SH-SY5Y (cell line): Measurements from ENCODE around the gene MKNK2.

ENCODE experiments used
- GATA2 ChIP-seq: IDR thresholded peaks from 2 replicates; pipeline ENCODE4 v1.6.1; 2011; ENCODE audit warnings: mild to moderate bottlenecking, low read depth, low read length
- GATA3 ChIP-seq: IDR thresholded peaks from 2 replicates; pipeline ENCODE4 v1.6.1; 2011; ENCODE audit warnings: low read depth, mild to moderate bottlenecking, low read length, moderate library complexity

The MKNK2 gene

DNA sequence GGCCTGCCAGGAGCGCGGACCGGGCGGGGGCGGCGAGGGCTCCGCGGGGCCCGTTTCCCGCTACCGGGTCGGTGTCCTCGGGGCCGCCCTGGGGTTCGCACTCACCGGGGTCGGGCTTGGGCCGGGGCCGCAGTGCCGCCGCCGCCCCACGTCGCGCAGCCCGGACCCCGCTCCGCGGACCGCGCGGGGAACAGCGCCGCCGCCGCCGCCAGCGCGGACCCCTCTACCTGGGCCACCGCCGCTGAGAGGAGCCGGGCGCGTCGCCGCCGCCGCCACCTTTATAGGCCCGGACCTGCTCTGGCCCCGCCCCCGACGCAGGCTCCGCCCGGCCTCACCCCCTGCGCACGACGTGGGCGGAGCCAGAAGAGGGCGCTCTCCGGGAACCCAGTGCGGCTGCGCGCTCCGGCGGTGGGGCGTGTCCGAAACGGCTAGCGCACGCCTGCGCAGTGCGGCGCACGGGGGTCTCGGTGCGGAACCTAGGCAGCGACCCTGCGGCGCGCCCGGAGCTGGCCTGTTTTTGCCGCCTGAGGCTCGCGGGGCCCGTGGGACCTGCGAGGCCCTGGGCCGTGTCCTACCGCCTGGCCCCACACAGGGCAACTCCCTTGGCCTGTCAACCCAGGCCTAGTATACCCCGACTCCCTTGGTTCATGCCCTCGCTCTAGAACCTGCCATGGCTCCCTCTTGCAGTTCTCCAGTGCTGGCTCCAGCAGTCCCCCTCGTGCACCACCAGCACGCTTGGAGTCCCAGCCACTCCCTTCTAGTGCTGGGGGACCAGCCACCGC, at the start of gene MKNK2:
Gene MKNK2 (minus strand): TSS at position 254 of the 782 bp plus-strand sequence. CDS start 393 bp downstream, outside the sequence.
- no peak for TF ChIP-seq GATA3
- no peak for TF ChIP-seq GATA2

DNA sequence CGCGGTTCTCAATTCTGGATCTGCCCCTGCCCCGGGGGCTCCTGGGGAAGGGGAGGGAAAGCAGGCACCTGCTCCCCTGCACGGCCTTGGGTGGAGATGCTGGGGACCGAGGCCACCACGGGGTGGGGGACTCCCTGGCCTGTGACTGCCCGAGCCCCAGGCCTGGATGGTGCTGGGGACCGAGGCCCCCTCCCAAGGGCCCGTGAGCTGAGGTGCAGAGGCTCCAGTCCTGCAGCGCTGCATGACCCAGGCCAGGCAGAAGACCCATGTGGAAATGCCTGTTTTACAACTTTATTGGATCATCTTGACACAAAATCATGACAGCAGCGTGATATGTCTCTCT, 49.6 kb upstream of the MKNK2 start:
- TF ChIP-seq GATA2 (no peak), GATA3 (no peak)

DNA sequence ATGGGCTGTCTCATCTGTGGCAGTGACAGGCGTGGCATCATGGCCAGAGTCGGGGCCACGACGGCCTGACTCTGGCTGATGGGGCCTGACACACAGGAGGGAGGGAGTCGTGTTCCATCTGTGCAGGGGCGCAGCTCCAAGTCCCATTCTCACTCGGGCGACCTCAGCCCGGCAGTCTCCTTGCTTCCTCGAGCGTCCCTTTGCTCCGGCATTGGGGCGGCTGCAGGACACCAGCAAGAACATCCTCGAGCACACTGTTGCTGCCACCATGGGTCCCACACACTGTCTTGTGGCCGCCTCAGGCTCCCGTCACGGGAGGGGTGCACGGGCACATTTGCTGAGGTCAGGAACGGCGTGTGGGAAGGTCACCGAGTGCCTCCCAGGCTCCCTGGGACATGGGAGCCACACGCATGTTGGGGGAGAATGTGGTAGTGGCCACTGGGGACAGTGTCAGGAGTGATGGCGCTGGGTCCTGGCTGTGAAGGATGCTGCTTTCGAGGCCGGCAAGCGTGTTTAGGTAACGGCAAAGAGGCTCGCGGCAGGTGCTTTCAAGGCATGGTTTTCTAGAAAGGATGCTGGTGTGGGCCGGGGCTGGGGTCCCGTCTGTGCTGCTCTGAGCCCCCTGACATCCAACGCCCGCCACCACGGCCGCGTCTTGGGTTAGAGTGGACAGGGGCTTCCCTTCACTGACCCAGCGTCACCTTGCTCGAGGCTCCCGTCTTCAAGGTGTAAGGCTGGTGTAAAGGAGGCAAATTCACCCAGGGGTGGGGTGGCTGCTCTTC, 49.1 kb upstream of the MKNK2 start:
- no peak for TF ChIP-seq GATA2

DNA sequence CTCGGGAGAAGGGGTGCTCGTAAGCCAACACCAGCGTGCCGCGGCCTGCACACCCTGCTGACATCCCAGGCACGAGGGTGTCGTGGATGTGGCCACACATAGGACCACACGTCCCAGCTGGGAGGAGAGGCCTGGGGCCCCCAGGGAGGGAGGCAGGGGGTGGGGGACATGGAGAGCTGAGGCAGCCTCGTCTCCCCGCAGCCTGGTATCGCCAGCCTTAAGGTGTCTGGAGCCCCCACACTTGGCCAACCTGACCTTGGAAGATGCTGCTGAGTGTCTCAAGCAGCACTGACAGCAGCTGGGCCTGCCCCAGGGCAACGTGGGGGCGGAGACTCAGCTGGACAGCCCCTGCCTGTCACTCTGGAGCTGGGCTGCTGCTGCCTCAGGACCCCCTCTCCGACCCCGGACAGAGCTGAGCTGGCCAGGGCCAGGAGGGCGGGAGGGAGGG, 48.0 kb upstream of the MKNK2 start:
- TF ChIP-seq GATA3 (no peak), GATA2 (no peak)

DNA sequence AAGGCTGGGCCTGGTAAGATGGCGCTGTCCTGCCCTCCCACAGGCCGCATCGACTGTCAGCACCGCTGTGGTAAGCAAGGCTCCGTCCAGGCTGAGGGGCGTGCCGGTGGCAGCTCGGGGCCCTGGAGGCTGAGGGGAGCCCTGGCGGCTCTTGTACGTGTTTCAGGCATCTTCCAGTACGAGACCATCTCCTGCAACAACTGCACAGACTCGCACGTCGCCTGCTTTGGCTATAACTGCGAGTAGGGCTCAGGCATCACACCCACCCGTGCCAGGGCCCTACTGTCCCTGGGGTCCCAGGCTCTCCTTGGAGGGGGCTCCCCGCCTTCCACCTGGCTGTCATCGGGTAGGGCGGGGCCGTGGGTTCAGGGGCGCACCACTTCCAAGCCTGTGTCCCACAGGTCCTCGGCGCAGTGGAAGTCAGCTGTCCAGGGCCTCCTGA, 46.9 kb upstream of the MKNK2 start:
- no peak for TF ChIP-seq GATA2

GRCh38 chr19:2097203-2097885, 46.3 kb upstream of the MKNK2 start:
- TF ChIP-seq GATA3 (no peak), GATA2 (no peak)

DNA sequence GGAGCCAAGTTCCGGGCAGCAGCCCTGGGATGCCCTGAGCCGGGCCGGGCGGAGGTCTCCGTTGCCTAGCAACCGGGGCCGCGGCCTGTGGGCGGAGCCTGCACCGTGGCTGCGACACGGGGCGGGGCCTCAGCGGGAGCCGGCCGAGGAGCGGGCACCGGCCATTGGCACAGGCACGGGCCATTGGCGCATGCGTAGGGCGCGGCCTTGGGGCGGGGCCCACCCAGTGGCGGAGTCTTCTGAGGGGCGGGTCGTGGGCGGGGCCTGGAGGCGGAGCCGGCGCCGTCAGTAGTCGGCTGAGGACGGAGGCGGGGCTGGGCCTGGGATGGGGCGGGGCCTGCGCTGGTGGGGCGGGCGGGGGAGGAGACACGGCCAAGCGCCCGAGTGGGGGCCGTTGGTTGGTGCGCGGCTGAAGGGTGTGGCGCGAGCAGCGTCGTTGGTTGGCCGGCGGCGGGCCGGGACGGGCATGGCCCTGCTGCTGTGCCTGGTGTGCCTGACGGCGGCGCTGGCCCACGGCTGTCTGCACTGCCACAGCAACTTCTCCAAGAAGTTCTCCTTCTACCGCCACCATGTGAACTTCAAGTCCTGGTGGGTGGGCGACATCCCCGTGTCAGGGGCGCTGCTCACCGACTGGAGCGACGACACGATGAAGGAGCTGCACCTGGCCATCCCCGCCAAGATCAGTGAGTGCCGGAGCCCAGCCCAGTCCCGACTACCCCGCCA, 45.6 kb upstream of the MKNK2 start, which contains the start of gene IZUMO4:
Gene IZUMO4 (plus strand): TSS at position 436 of the 723 bp plus-strand sequence. CDS start 31 bp downstream, at position 467.
- TF ChIP-seq GATA3 (no peak), GATA2 (no peak)

- no peak for TF ChIP-seq GATA3
- TF ChIP-seq GATA2, result no peak
These were observed 45.0 kb upstream of the MKNK2 start, which contains the start of gene MOB3A for GRCh38 chr19:2096034-2096479. MOB3A (minus strand) TSS chr19:2096326; CDS start chr19:2078560, 17,766 bp downstream.

- no peak for TF ChIP-seq GATA2
- TF ChIP-seq GATA3, result no peak
These were observed 38.6 kb upstream of the MKNK2 start for GRCh38 chr19:2089727-2090053.

- TF ChIP-seq GATA3, result no peak
- TF ChIP-seq GATA2, result no peak
These were observed 38.1 kb upstream of the MKNK2 start for GRCh38 chr19:2089001-2089711.

- TF ChIP-seq GATA2, result no peak
- TF ChIP-seq GATA3, result no peak
These were observed 36.6 kb upstream of the MKNK2 start for GRCh38 chr19:2087621-2088100.

DNA sequence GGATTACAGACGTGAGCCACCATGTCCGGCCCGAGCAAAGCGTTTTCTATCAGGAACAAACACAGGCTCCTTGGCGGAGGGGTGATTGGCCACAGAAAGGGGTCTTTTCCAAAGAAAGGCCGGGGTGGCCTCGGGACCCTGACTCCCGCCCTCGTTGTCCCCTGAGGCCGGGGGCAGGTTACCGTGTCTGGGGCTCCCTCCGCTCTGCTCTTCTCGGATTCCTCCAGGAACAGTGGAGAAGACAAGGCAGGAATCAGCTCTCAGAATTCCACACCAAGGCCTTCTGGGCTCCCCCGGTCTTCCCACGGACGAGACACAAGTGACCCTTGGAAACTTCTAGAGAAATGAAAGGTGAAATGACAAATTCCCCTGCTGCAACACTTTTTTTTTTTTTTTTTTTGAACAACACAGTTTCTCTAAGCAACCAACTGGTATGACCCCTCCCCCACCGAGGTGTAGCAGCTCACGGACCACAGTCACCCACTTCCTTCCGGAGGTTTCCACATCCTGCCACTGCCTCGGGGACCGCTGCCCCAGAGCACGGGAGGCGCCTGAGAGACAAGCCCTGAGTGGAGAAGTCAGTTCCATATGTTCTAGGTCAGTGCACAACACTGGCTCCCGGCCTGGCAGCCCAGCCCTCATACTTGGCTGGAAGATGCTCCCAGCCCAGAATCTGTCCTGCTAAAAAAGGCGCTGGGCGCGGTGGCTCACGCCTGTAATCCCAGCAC, 34.1 kb upstream of the MKNK2 start:
- TF ChIP-seq GATA2, result no peak
- TF ChIP-seq GATA3, result no peak

DNA sequence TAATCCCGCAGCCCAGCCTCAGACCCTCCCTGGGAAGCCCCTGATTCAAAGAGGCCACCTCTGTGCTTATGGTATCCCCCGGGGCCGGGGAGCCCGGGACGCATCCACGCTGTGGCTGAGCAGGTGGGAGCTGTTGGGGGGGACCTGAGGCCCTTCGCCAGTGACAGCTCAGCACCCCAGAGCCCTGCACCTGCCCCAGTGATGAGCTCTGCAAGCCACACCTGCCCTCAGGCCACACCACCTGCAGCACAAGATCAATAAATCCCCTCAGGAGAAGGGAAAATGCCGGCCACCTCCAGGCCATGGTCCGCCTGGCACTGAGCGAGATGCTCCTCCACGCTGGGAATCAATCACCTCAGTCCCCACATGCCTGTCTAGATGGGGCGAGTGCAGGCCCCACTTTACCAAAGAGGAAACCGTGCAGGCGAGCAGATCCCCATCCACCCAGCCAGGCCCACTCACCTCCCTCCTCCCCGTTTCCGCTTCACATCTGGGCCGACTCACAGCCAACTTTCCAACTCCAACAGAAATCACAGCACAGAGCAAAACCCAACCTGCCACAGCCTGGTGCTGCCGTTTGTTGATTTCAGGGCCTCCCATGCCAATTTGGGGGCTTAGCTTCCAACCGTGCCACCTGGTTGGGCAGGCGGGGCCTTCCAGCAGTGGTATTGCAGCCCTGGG, 32.3 kb upstream of the MKNK2 start:
- TF ChIP-seq GATA3, result no peak
- TF ChIP-seq GATA2, result no peak
